Hepatocyte (in vitro differentiated cells): ENCODE results near the gene TBC1D8. TPM values are rescaled to one million over a fixed set of nuclear protein-coding genes. Genes with fewer than 3 reads are reported as not detected.

Source experiments
- DNase-seq: peaks from one replicate; pipeline ENCODE4 v3.0.0-alpha.2; 2016; ENCODE audit warnings: low spot score
- H2AFZ ChIP-seq: fragments of 200-600 bp; sonication (generic); 2 replicates; pipeline ENCODE4 v1.6.0; 2016; ENCODE audit warnings: antibody characterized with exemption, mild to moderate bottlenecking
- H3K27ac ChIP-seq: fragments of 200-600 bp; sonication (generic); 2 replicates; pipeline ENCODE4 v1.5.1; 2016; ENCODE audit warnings: mild to moderate bottlenecking
- H3K27me3 ChIP-seq: fragments of 200-600 bp; sonication (generic); 2 replicates; pipeline ENCODE4 v1.6.1; 2016
- H3K36me3 ChIP-seq: fragments of 200-600 bp; sonication (generic); replicated peaks from 2 replicates; pipeline ENCODE4 v1.5.1; 2016; ENCODE audit warnings: low read depth; ENCODE audit not compliant: insufficient read depth
- H3K4me1 ChIP-seq: fragments of 200-600 bp; sonication (generic); 2 replicates; pipeline ENCODE4 v1.5.1; 2016; ENCODE audit warnings: mild to moderate bottlenecking, moderate library complexity; ENCODE audit not compliant: insufficient read depth
- H3K4me2 ChIP-seq: fragments of 200-600 bp; sonication (generic); 2 replicates; pipeline ENCODE4 v1.6.0; 2016
- H3K4me3 ChIP-seq: fragments of 200-600 bp; sonication (generic); 2 replicates; pipeline ENCODE4 v1.5.1; 2016; ENCODE audit warnings: mild to moderate bottlenecking
- H3K79me2 ChIP-seq: fragments of 200-600 bp; sonication (generic); 2 replicates; pipeline ENCODE4 v1.6.0; 2017; ENCODE audit warnings: mild to moderate bottlenecking
- H3K9me2 ChIP-seq: fragments of 200-600 bp; sonication (generic); replicated peaks from 2 replicates; pipeline ENCODE4 v1.6.0; 2017; ENCODE audit warnings: mild to moderate bottlenecking; ENCODE audit not compliant: insufficient read depth
- H3K9me3 ChIP-seq: fragments of 200-600 bp; sonication (generic); 2 replicates; pipeline ENCODE4 v1.5.1; 2016; ENCODE audit warnings: low read depth, mild to moderate bottlenecking
- H4K20me1 ChIP-seq: fragments of 200-600 bp; sonication (generic); 2 replicates; pipeline ENCODE4 v1.6.0; 2016; ENCODE audit warnings: mild to moderate bottlenecking; ENCODE audit not compliant: insufficient read depth, poor library complexity, severe bottlenecking
- CTCF ChIP-seq: fragments of 200-600 bp; sonication (generic); IDR thresholded peaks from 2 replicates; pipeline ENCODE4 v1.5.1; 2016; ENCODE audit warnings: antibody characterized with exemption, mild to moderate bottlenecking; ENCODE audit not compliant: poor library complexity
- EZH2 ChIP-seq: fragments of 200-600 bp; sonication (generic); IDR thresholded peaks from 2 replicates; pipeline ENCODE4 v1.6.1; 2016; ENCODE audit warnings: antibody characterized with exemption, mild to moderate bottlenecking, borderline replicate concordance
- EZH2phosphoT487 ChIP-seq: fragments of 200-600 bp; sonication (generic); IDR thresholded peaks from one replicate; pipeline ENCODE4 v1.6.1; 2018; ENCODE audit warnings: antibody characterized with exemption, mild to moderate bottlenecking, low read depth, moderate library complexity; ENCODE audit not compliant: unreplicated experiment, severe bottlenecking
- WGBS: methylation state at CpG from one replicate; pipeline ENCODE4 v1.1.6; 2016; ENCODE audit warnings: low lambda C conversion rate; ENCODE audit errors: missing lambda C conversion rate; 5-methylcytosine and 5-hydroxymethylcytosine counted together
- polyA plus RNA-seq: library from polyadenylated mRNA; unstranded; fragments of >200 nt; fragmentation: Nextera tagmentation; extraction: Ambion mirVana; gene quantifications from 2 replicates; pipeline ENCODE4 v1.2.1, GENCODE V29; 2016
- total RNA-seq: library from RNA; depleted of rRNA; stranded (reverse); fragments of >200 nt; gene quantifications from 2 replicates; pipeline ENCODE4 v1.2.3, GENCODE V29; 2014

TBC1D8 gene
- total and polyA plus RNA-seq, 2 experiments from 2014 or later, result 10.1 to 15.8 TPM

- H3K4me2 ChIP-seq, result no peak overlapping the region
- H3K4me3 ChIP-seq, result no peak overlapping the region
- no peaks in the 10 kb centered on the region for H3K36me3 ChIP-seq
- no peaks in the 10 kb centered on the region for H3K9me2 ChIP-seq
- H3K9me3 ChIP-seq, result no peaks in the 10 kb centered on the region
- WGBS, result 97% methylated on average over 18 of the region's 18 CpGs
- peaks cover 72% of the 10 kb centered on the region for H3K79me2 ChIP-seq
- TF ChIP-seq EZH2phosphoT487 (no peak), EZH2 (no peak), CTCF (no peak)
- H3K27ac ChIP-seq, result no peak overlapping the region
- H2AFZ ChIP-seq, result no peak overlapping the region
- DNase-seq, result no peak
- H4K20me1 ChIP-seq, result no peaks in the 10 kb centered on the region
- no peaks in the 10 kb centered on the region for H3K27me3 ChIP-seq
- H3K4me1 ChIP-seq, result peaks cover 41% of the 10 kb centered on the region
Observed at GRCh38 chr2:101111262-101111838, 39.8 kb downstream of the TBC1D8 start.

- H3K4me3 ChIP-seq, result no peak overlapping the region
- no peaks in the 10 kb centered on the region for H3K27me3 ChIP-seq
- no peaks in the 10 kb centered on the region for H3K9me3 ChIP-seq
- no peaks in the 10 kb centered on the region for H4K20me1 ChIP-seq
- H3K36me3 ChIP-seq, result no peaks in the 10 kb centered on the region
- DNase-seq, result no peak
- 72% methylated on average over 14 of the region's 14 CpGs for WGBS
- H3K79me2 ChIP-seq, result peaks cover 70% of the 10 kb centered on the region
- no peak for TF ChIP-seq CTCF
- TF ChIP-seq EZH2phosphoT487, result no peak
- TF ChIP-seq EZH2, result no peak
- peaks cover 46% of the 10 kb centered on the region for H3K4me1 ChIP-seq
- H2AFZ ChIP-seq, result no peak overlapping the region
- no peaks in the 10 kb centered on the region for H3K9me2 ChIP-seq
- H3K4me2 ChIP-seq, result no peak overlapping the region
- peak overlapping the region; percentile 17 for H3K27ac ChIP-seq
Observed at GRCh38 chr2:101109451-101110118, 41.6 kb downstream of the TBC1D8 start.

DNA sequence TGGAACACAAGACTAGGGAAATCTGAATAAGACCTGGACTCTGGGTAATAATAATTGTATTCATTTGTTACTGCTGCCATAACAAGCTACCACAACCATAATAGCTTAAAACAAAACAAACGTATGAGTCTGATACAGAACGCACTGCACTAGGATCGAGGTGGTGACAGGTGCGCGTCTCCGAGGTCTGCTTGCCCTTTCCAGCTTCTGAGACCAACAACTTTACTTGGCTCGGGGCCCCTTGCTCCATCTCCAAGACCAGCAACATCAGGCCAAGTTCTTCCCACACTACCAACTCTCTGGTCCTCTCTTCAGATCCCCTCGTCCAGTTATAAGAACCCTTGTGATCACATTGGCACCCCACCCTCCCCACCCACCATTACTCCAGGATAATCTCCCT lies 42.8 kb downstream of the TBC1D8 start:
- Histone ChIP-seq H3K4me3 (no peak overlapping the region), H3K79me2 (peaks cover 82% of the 10 kb centered on the region), H3K4me2 (no peak overlapping the region), H3K36me3 (no peaks in the 10 kb centered on the region), H2AFZ (no peak overlapping the region), H3K27ac (no peak overlapping the region), H3K27me3 (no peaks in the 10 kb centered on the region), H4K20me1 (no peaks in the 10 kb centered on the region), H3K4me1 (peaks cover 37% of the 10 kb centered on the region), H3K9me2 (no peaks in the 10 kb centered on the region), H3K9me3 (no peaks in the 10 kb centered on the region)
- WGBS, result over 99% methylated on average over 7 of the region's 8 CpGs
- no peak for DNase-seq
- TF ChIP-seq EZH2 (no peak), EZH2phosphoT487 (no peak), CTCF (no peak)
